A673 (cell line): ENCODE measurements around the gene CHD1L.

Source experiments
- CTCF ChIP-seq: fragments of 300-800, 200-600 bp; sonication (generic); conservative IDR thresholded peaks from 2 replicates; pipeline ENCODE4 v1.5.1; 2017; ENCODE audit warnings: low read depth, mild to moderate bottlenecking, antibody characterized with exemption, low read length, moderate library complexity, mixed read lengths
- EZH2 ChIP-seq: fragments of 200-600 bp; sonication (generic); IDR thresholded peaks from 2 replicates; pipeline ENCODE4 v1.6.1; 2017; ENCODE audit warnings: borderline replicate concordance, low read depth, mild to moderate bottlenecking, mixed read lengths, antibody characterized with exemption, low read length; ENCODE audit not compliant: poor library complexity, severe bottlenecking

GRCh38 chr1:147297438-147297837 lies 55.0 kb downstream of the CHD1L start:
- TF ChIP-seq CTCF (no peak), EZH2 (no peak)
